B cell (primary cell): Measurements from ENCODE around the gene NOS2. TPM values are rescaled to one million over a fixed set of nuclear protein-coding genes. Genes with fewer than 3 reads are reported as not detected.

Experiments used
- ATAC-seq: fragments of 200-7000 bp; cut with Tn5 transposase; one replicate; pipeline ENCODE4 v1.10.0; 2021; ENCODE audit warnings: low read depth, mild to moderate bottlenecking, moderate number of reproducible peaks, moderate library complexity
- CTCF ChIA-PET: fragments of 350-600 bp; sonication (Branson Sonifier 250); formaldehyde crosslinking; loops from one replicate; lab custom pipeline; 2021; ENCODE audit warnings: antibody characterized with exemption, inconsistent platforms; lab: Charles Lee
- POLR2A ChIA-PET: fragments of 350-600 bp; sonication (Branson Sonifier 250); formaldehyde crosslinking; loops from one replicate; lab custom pipeline; 2021; ENCODE audit warnings: antibody characterized with exemption; lab: Charles Lee
- DNase-seq: peaks from one replicate; pipeline ENCODE4 v3.0.0; 2013
- H2AFZ ChIP-seq: 2 replicates; pipeline ENCODE4 v1.6.1; 2012; ENCODE audit warnings: mild to moderate bottlenecking, low read depth, low read length; ENCODE audit not compliant: insufficient read depth, poor library complexity, severe bottlenecking
- H3K27ac ChIP-seq, 2 donors: 1 replicate in 1 of 2; 2 replicates in 1 of 2; pipeline ENCODE4 v1.5.1; 2012 to 2013; ENCODE audit warnings: low read length in 2 of 2, mild to moderate bottlenecking in 2 of 2, moderate library complexity in 1 of 2
- H3K27me3 ChIP-seq, 4 experiments: fragments of 200-600 bp in 1 of 4; sonication (generic) in 1 of 4; replicated peaks in 1 of 4; 1 replicate in 2 of 4; 2 replicates in 2 of 4; pipeline versions ENCODE4 v1.6.1 to v1.7.0; 2013 to 2016; ENCODE audit warnings: low read length in 3 of 4, mild to moderate bottlenecking in 2 of 4, mixed read lengths in 1 of 4, moderate library complexity in 1 of 4; ENCODE audit not compliant: insufficient read depth in 4 of 4, control insufficient read depth in 3 of 4; ENCODE audit errors: control extremely low read depth in 1 of 4
- H3K36me3 ChIP-seq, 2 experiments: replicated peaks in 1 of 2; 1 replicate in 1 of 2; 2 replicates in 1 of 2; pipeline versions ENCODE4 v1.6.1 to v1.7.1; 2013; ENCODE audit warnings: low read length in 1 of 2; ENCODE audit not compliant: insufficient read depth in 2 of 2, control insufficient read depth in 1 of 2; ENCODE audit errors: control extremely low read depth in 1 of 2, extremely low read depth in 1 of 2
- H3K4me1 ChIP-seq, 2 donors: fragments of 200-600 bp in 1 of 2; sonication (generic) in 1 of 2; 1 replicate in 1 of 2; 2 replicates in 1 of 2; pipeline versions ENCODE4 v1.5.1 to v1.6.1; 2013 to 2017; ENCODE audit warnings: low read length in 2 of 2; ENCODE audit not compliant: control insufficient read depth in 2 of 2, insufficient read depth in 2 of 2
- H3K4me2 ChIP-seq: replicated peaks from 2 replicates; pipeline ENCODE3; 2012; ENCODE audit warnings: mild to moderate bottlenecking, low read depth, low read length; ENCODE audit not compliant: poor library complexity, severe bottlenecking
- H3K4me3 ChIP-seq, 5 experiments: fragments of 200-600 bp in 1 of 5; sonication (generic) in 1 of 5; 1 replicate in 3 of 5; 2 replicates in 2 of 5; pipeline versions ENCODE4 v1.5.1 to v1.7.0; 2011 to 2016; ENCODE audit warnings: low read length in 4 of 5, mild to moderate bottlenecking in 4 of 5, low read depth in 2 of 5, control low read depth in 1 of 5, moderate library complexity in 1 of 5; ENCODE audit not compliant: insufficient read depth in 1 of 5; ENCODE audit errors: control extremely low read depth in 1 of 5, extremely low read depth in 1 of 5
- H3K79me2 ChIP-seq: fragments of 200-600 bp; sonication (generic); one replicate; pipeline ENCODE4 v1.6.0; 2016; ENCODE audit warnings: low read length; ENCODE audit not compliant: control insufficient read depth, insufficient read depth
- H3K9ac ChIP-seq: fragments of 200-600 bp; sonication (generic); 2 replicates; pipeline ENCODE4 v1.6.1; 2017; ENCODE audit warnings: mild to moderate bottlenecking, low read length, moderate library complexity
- H3K9me3 ChIP-seq, 3 donors: one replicate each; pipeline versions ENCODE4 v1.6.1 to v1.7.1; 2013; ENCODE audit warnings: low read length in 2 of 3; ENCODE audit not compliant: control insufficient read depth in 2 of 3, insufficient read depth in 1 of 3; ENCODE audit errors: control extremely low read depth in 1 of 3
- H4K20me1 ChIP-seq: 2 replicates; pipeline ENCODE4 v1.6.0; 2012; ENCODE audit warnings: mild to moderate bottlenecking, low read length; ENCODE audit not compliant: insufficient read depth, control insufficient read depth, poor library complexity, severe bottlenecking
- H3K27ac Mint-ChIP-seq: one replicate; pipeline ENCODE4 v1.8.0; 2021; ENCODE audit warnings: mixed read lengths
- H3K27me3 Mint-ChIP-seq: one replicate; pipeline ENCODE4 v1.8.0; 2021; ENCODE audit warnings: mixed read lengths
- H3K4me1 Mint-ChIP-seq: one replicate; pipeline ENCODE4 v1.8.0; 2021; ENCODE audit warnings: mixed read lengths
- H3K4me3 Mint-ChIP-seq: one replicate; pipeline ENCODE4 v1.8.0; 2021; ENCODE audit warnings: mixed read lengths
- H3K9me3 Mint-ChIP-seq: one replicate; pipeline ENCODE4 v1.8.0; 2022; ENCODE audit warnings: mixed read lengths; ENCODE audit not compliant: insufficient read depth
- CTCF ChIP-seq: fragments of 200-600 bp; IDR thresholded peaks from one replicate; pipeline ENCODE4 v1.8.0; 2022; ENCODE audit warnings: antibody characterized with exemption, mild to moderate bottlenecking
- EZH2 ChIP-seq: IDR thresholded peaks from 2 replicates; pipeline ENCODE4 v1.6.1; 2012; ENCODE audit warnings: borderline replicate concordance, low read depth, mild to moderate bottlenecking, moderate library complexity, low read length; ENCODE audit not compliant: insufficient read depth, poor library complexity, severe bottlenecking
- WGBS: methylation state at CpG from one replicate; pipeline ENCODE4 v1.1.5; 2013; ENCODE audit warnings: missing lambda C conversion rate; ENCODE audit not compliant: insufficient coverage; 5-methylcytosine and 5-hydroxymethylcytosine counted together
- intact Hi-C: fragments of 100-400 bp; cut with micrococcal nuclease; formaldehyde crosslinking; loops from one replicate; pipeline ENCODE4 v1.10.0; 2022
- polyA plus RNA-seq: library from polyadenylated mRNA; depleted of rRNA; stranded (reverse); fragments of >200 nt; gene quantifications from 2 replicates; pipeline ENCODE4 v1.2.3, GENCODE V29; 2012
- small RNA-seq: library from RNA; depleted of rRNA; stranded (forward); fragments of <200 nt; gene quantifications from one replicate; pipeline ENCODE3, GENCODE V24; 2012; ENCODE audit warnings: low replicate concordance, low read depth; ENCODE audit not compliant: insufficient read length
- total RNA-seq, 2 donors: library from RNA; stranded (reverse); fragments of 120-200 nt in 1 of 2; gene quantifications; 1 replicate in 1 of 2; 2 replicates in 1 of 2; pipeline versions ENCODE4 v1.2.3 to v1.2.4, GENCODE V29; 2013 to 2022

The NOS2 gene
- total and polyA plus RNA-seq, 2 donors (not counting 1 experiment from before 2014, with no cell fraction given), result 0.12 TPM

DNA sequence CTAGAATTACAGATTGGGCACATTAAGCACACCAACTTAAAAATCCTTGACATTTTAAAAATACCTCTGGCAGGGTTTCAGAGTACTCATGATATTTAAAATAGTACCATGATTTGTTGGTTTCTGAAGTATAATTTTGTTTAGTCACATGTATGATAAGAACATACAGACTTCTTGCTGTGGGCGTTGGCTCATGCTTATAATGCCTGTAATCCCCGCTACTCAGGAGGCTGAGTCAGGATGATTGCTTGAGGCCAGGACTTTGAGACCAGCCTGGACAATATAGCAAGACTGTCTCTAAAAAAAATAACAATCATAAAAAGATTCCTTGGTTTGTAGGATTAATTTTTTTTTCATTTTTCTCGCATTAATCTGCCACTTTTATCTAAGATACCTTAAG is 78.5 kb downstream of the NOS2 start:
- ATAC-seq, result no peak
- DNase-seq, result no peak
- no peak overlapping the region for H2AFZ ChIP-seq
- H3K4me1 ChIP-seq, result no peaks in the 10 kb centered on the region
- TF ChIP-seq EZH2 (no peak), CTCF (no peak)
- H3K27me3 ChIP-seq, result peaks cover 0 to 6% (median 0%) of the 10 kb centered on the region in 4 experiments
- H3K4me2 ChIP-seq, result no peak overlapping the region
- H3K27ac Mint-ChIP-seq, result no peak overlapping the region
- peaks cover 40% of the 10 kb centered on the region for H3K27me3 Mint-ChIP-seq
- no peak overlapping the region for H3K4me3 ChIP-seq
- H3K4me1 Mint-ChIP-seq, result no peaks in the 10 kb centered on the region
- no peak overlapping the region for H3K27ac ChIP-seq
- WGBS, result no CpG with 5 or more reads among the region's 3 CpGs
- no peak overlapping the region for H3K9ac ChIP-seq
- CTCF ChIA-PET, result no interaction called here
- peaks cover 2% of the 10 kb centered on the region for H3K9me3 Mint-ChIP-seq
- H3K36me3 ChIP-seq, result no peaks in the 10 kb centered on the region
- no peaks in the 10 kb centered on the region for H4K20me1 ChIP-seq
- POLR2A ChIA-PET, result no interaction called here
- H3K9me3 ChIP-seq, result peaks cover 0 to 3% (median 0%) of the 10 kb centered on the region in 3 donors
- H3K4me3 Mint-ChIP-seq, result no peak overlapping the region
- intact Hi-C loops, result no loop called here
- H3K79me2 ChIP-seq, result no peaks in the 10 kb centered on the region

Small RNA genes within 50 kb of the gene (small RNA-seq; reads per million reads assigned to genes)
- gene AC130289.1, result not detected
- not detected for gene AC130289.2

Other genes starting within 250 kb of the NOS2 start
- gene LGALS9, start 169.3 kb downstream of the NOS2 start, total RNA-seq, result 65.9 and 68.1 TPM in 2 replicates
- gene LGALS9, start 169.3 kb downstream of the NOS2 start, polyA plus RNA-seq, result 197 and 203 TPM in 2 replicates
- 12.1 and 14.0 TPM in 2 replicates for gene LYRM9, start 92.8 kb upstream of the NOS2 start, total RNA-seq
- gene LYRM9, start 92.8 kb upstream of the NOS2 start, polyA plus RNA-seq, result 14.2 and 15.7 TPM in 2 replicates
- 24.2 and 24.8 TPM in 2 replicates for gene NLK, start 242.1 kb upstream of the NOS2 start, total RNA-seq
- 9.3 and 12.7 TPM in 2 replicates for gene NLK, start 242.1 kb upstream of the NOS2 start, polyA plus RNA-seq